Measurements from ENCODE around the gene SCFD2. TPM values are rescaled to one million over a fixed set of nuclear protein-coding genes. Genes with fewer than 3 reads are reported as not detected.
A peak's percentile ranks its signal among the peaks of the same experiment; 100 is the strongest.

SCFD2 gene
- polyA plus RNA-seq, 3 donors = 5.4 to 9.4 (median 6.7) TPM

- no peak overlapping the region for H3K4me3 Mint-ChIP-seq
- WGBS (ENCODE audit: insufficient coverage) = no CpG with 5 or more reads among the region's 3 CpGs
- H3K27ac ChIP-seq (ENCODE audit: low read depth in 1 of 2, low read length in 2 of 2) = no peak overlapping the region
Measured at GRCh38 chr4:53321151-53321983, 44.5 kb downstream of the SCFD2 start.

DNA sequence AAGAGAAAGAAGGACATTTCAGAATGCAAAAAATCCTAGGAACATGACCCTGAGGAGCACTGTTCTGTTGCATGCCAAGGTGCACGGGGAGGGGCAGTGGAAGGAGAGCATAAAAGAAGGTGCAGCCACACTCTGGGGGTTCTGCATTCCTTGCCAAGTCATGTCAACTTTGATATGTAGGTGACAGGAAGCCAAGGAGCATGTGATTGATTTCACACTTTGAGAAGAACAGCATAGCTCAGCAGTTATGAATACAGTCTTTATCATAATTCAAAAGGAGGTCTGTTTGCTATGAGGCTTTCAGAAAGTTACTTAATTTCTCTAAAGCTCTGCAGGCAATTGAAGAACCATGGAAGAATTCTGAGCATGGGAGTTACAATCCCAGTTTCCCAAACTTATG lies 50.6 kb downstream of the SCFD2 start:
- 44% methylated on average over 1 of the region's 1 CpG for WGBS (ENCODE audit: insufficient coverage)
- H3K4me1 Mint-ChIP-seq = no peaks in the 10 kb centered on the region
- H3K27me3 Mint-ChIP-seq (ENCODE audit: low read depth in 3 of 3) = peaks cover 0 to 2% (median 0%) of the 10 kb centered on the region in 3 donors
- no peak for DNase-seq
- H3K4me3 Mint-ChIP-seq = no peak overlapping the region
- TF ChIP-seq CTCF (IDR thresholded peaks at IDR 0.05) = no peak
- Histone ChIP-seq H3K4me3 (replicated peaks in 1 of 3; ENCODE audit: low read depth in 2 of 3, low read length in 3 of 3) (no peak overlapping the region), H3K4me2 (replicated peaks; ENCODE audit: extremely low read depth, low read length, poor library complexity, severe bottlenecking) (no peak overlapping the region), H2AFZ (ENCODE audit: insufficient read depth, low read depth, low read length, poor library complexity, severe bottlenecking) (no peak overlapping the region), H3K36me3 (replicated peaks in 1 of 2; ENCODE audit: control insufficient read depth in 1 of 2, insufficient read depth in 2 of 2, low read length in 2 of 2) (no peaks in the 10 kb centered on the region), H4K20me1 (ENCODE audit: insufficient read depth, low read length) (no peaks in the 10 kb centered on the region), H3K27me3 (ENCODE audit: control insufficient read depth in 2 of 2, insufficient read depth in 2 of 2, low read length in 2 of 2) (no peaks in the 10 kb centered on the region), H3K27ac (ENCODE audit: low read depth in 1 of 2, low read length in 2 of 2) (no peak overlapping the region), H3K79me2 (ENCODE audit: insufficient read depth, low read length) (no peaks in the 10 kb centered on the region), H3K4me1 (ENCODE audit: control insufficient read depth in 1 of 2, insufficient read depth in 2 of 2, low read length in 2 of 2) (no peaks in the 10 kb centered on the region), H3K9me3 (replicated peaks in 1 of 2; ENCODE audit: control insufficient read depth in 1 of 2, insufficient read depth in 1 of 2, low read length in 2 of 2) (no peaks in the 10 kb centered on the region), H3K9ac (ENCODE audit: insufficient read depth, low read length, poor library complexity, severe bottlenecking) (no peak overlapping the region)
- intact Hi-C loops (cut with micrococcal nuclease) = no loop called here
- peaks cover 10 to 13% of the 10 kb centered on the region in 2 donors for H3K36me3 Mint-ChIP-seq
- no peaks in the 10 kb centered on the region for H3K9me3 Mint-ChIP-seq
- peak overlapping the region in 1 of 7 donors; percentile 61 for H3K27ac Mint-ChIP-seq

More at GRCh38 chr4:53321151-53321983, 44.5 kb downstream of the SCFD2 start:
- Histone ChIP-seq H2AFZ (ENCODE audit: insufficient read depth, low read depth, low read length, poor library complexity, severe bottlenecking) (no peak overlapping the region), H3K4me1 (ENCODE audit: control insufficient read depth in 1 of 2, insufficient read depth in 2 of 2, low read length in 2 of 2) (peaks cover 0 to 3% of the 10 kb centered on the region in 2 donors), H3K79me2 (ENCODE audit: insufficient read depth, low read length) (no peaks in the 10 kb centered on the region), H3K9ac (ENCODE audit: insufficient read depth, low read length, poor library complexity, severe bottlenecking) (no peak overlapping the region), H4K20me1 (ENCODE audit: insufficient read depth, low read length) (no peaks in the 10 kb centered on the region), H3K4me2 (replicated peaks; ENCODE audit: extremely low read depth, low read length, poor library complexity, severe bottlenecking) (no peak overlapping the region), H3K27me3 (ENCODE audit: control insufficient read depth in 2 of 2, insufficient read depth in 2 of 2, low read length in 2 of 2) (no peaks in the 10 kb centered on the region), H3K4me3 (replicated peaks in 1 of 3; ENCODE audit: low read depth in 2 of 3, low read length in 3 of 3) (no peak overlapping the region), H3K36me3 (replicated peaks in 1 of 2; ENCODE audit: control insufficient read depth in 1 of 2, insufficient read depth in 2 of 2, low read length in 2 of 2) (no peaks in the 10 kb centered on the region), H3K9me3 (replicated peaks in 1 of 2; ENCODE audit: control insufficient read depth in 1 of 2, insufficient read depth in 1 of 2, low read length in 2 of 2) (no peaks in the 10 kb centered on the region)
- H3K27me3 Mint-ChIP-seq (ENCODE audit: low read depth in 3 of 3) = no peaks in the 10 kb centered on the region
- TF ChIP-seq CTCF (IDR thresholded peaks at IDR 0.05) = no peak
- intact Hi-C loops (cut with micrococcal nuclease) = no loop called here
- peaks cover 0 to 1% (median 0%) of the 10 kb centered on the region in 7 donors for H3K9me3 Mint-ChIP-seq
- DNase-seq = peak in 1 of 3 donors; percentile 11
- no peak overlapping the region for H3K27ac Mint-ChIP-seq
- H3K4me1 Mint-ChIP-seq = peaks cover 13% of the 10 kb centered on the region
- H3K36me3 Mint-ChIP-seq = peaks cover 3 to 10% of the 10 kb centered on the region in 2 donors
